Stomach smooth muscle (tissue), 2 donors: ENCODE results near the gene GPR42.

ENCODE experiments used
- H3K27ac ChIP-seq: one replicate; pipeline ENCODE4 v1.7.0; 2013; ENCODE audit warnings: mild to moderate bottlenecking, low read length, inconsistent platforms
- H3K27me3 ChIP-seq, 2 donors: one replicate each; pipeline ENCODE4 v1.7.0; 2013; ENCODE audit warnings: low read length in 2 of 2; ENCODE audit not compliant: insufficient read depth in 2 of 2, control insufficient read depth in 1 of 2
- H3K36me3 ChIP-seq, 2 donors: one replicate each; pipeline ENCODE4 v1.7.0; 2013; ENCODE audit warnings: low read length in 2 of 2; ENCODE audit not compliant: control insufficient read depth in 2 of 2, insufficient read depth in 2 of 2
- H3K4me1 ChIP-seq: one replicate; pipeline ENCODE4 v1.7.0; 2013; ENCODE audit warnings: low read length; ENCODE audit not compliant: control insufficient read depth, insufficient read depth
- H3K4me3 ChIP-seq, 2 donors: one replicate each; pipeline ENCODE4 v1.7.0; 2013; ENCODE audit warnings: low read length in 2 of 2
- H3K9ac ChIP-seq, 2 donors: one replicate each; pipeline ENCODE4 v1.7.0; 2013; ENCODE audit warnings: low read length in 2 of 2, mild to moderate bottlenecking in 1 of 2
- H3K9me3 ChIP-seq, 2 donors: one replicate each; pipeline ENCODE4 v1.7.0; 2013; ENCODE audit warnings: low read length in 2 of 2; ENCODE audit not compliant: control insufficient read depth in 2 of 2
- donor health status: healthy.
- donor health status: Pancreatic carcinoma.

GPR42 gene

DNA sequence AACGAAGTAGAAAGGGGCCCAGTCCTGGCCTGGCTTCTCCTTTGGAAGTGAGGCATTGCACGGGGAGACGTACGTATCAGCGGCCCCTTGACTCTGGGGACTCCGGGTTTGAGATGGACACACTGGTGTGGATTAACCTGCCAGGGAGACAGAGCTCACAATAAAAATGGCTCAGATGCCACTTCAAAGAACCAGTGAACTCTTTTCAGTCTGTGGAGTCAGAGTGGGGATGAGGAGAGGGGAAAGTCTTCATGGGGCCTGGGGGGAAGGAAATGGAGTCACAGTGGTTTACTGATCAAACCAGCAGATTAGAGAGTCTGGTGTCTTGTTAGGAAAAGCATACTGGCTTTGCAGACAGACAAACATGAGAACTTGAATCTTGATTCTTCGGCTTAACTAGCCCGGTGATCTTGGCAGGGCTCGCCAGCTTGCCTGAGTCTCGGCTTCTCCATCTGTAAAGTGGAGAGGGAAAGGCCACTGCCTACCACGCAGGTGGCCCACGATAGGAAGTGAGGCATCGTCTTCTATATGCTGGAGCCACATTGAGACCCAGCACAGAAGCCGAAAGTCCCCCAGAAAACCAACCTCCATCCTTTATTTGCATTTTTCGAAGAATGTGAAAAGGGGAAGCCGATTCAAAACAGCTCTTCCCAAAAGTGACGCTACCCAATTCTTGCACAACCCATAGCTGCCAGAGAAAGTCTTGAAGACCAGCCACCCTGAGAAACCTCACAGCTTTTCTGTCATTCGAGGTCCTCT lies 23.5 kb upstream of the GPR42 start, which contains the start of gene FFAR1:
TSS of gene FFAR1 (plus strand) at position 732 of the 759 bp plus-strand sequence. CDS start 3,650 bp downstream, outside the sequence.
- no peaks in the 10 kb centered on the region for H3K9me3 ChIP-seq
- no peak within 1 kb of the TSS for H3K9ac ChIP-seq
- peaks cover 4 to 9% of the 10 kb centered on the region in 2 donors for H3K27me3 ChIP-seq
- no peaks in the 10 kb centered on the region for H3K36me3 ChIP-seq
- H3K4me3 ChIP-seq = no peak within 1 kb of the TSS
- H3K27ac ChIP-seq = no peak within 1 kb of the TSS
- no peaks in the 10 kb centered on the region for H3K4me1 ChIP-seq

DNA sequence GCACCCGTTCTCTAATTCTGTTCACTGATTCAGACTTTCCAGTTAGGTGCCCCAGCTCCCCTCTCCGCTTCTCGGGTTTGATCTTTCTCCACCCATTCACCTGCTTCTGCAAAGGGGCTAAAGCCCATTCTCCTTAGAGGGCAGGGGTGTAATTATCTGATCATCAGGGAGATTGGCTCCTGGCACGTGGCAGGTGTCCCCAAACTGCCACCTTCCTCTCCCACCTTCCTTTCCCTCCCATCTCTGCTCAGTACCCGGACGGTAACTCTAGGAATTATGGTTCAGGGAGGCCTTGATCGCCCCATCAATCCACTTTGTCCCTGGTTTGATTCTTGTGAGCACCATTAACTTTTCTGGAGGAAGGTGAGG lies 23.0 kb upstream of the GPR42 start:
- H3K9me3 ChIP-seq = no peaks in the 10 kb centered on the region
- H3K4me1 ChIP-seq = no peaks in the 10 kb centered on the region
- H3K4me3 ChIP-seq = no peak overlapping the region
- no peaks in the 10 kb centered on the region for H3K36me3 ChIP-seq
- H3K27ac ChIP-seq = no peak overlapping the region
- H3K27me3 ChIP-seq = peaks cover 6 to 11% of the 10 kb centered on the region in 2 donors
- H3K9ac ChIP-seq = no peak overlapping the region

GRCh38 chr19:35348911-35349611 lies 21.8 kb upstream of the GPR42 start:
- peaks cover 6 to 11% of the 10 kb centered on the region in 2 donors for H3K27me3 ChIP-seq
- no peak overlapping the region for H3K9ac ChIP-seq
- H3K4me1 ChIP-seq = no peaks in the 10 kb centered on the region
- no peaks in the 10 kb centered on the region for H3K36me3 ChIP-seq
- H3K4me3 ChIP-seq = no peak overlapping the region
- no peak overlapping the region for H3K27ac ChIP-seq
- H3K9me3 ChIP-seq = no peaks in the 10 kb centered on the region

DNA sequence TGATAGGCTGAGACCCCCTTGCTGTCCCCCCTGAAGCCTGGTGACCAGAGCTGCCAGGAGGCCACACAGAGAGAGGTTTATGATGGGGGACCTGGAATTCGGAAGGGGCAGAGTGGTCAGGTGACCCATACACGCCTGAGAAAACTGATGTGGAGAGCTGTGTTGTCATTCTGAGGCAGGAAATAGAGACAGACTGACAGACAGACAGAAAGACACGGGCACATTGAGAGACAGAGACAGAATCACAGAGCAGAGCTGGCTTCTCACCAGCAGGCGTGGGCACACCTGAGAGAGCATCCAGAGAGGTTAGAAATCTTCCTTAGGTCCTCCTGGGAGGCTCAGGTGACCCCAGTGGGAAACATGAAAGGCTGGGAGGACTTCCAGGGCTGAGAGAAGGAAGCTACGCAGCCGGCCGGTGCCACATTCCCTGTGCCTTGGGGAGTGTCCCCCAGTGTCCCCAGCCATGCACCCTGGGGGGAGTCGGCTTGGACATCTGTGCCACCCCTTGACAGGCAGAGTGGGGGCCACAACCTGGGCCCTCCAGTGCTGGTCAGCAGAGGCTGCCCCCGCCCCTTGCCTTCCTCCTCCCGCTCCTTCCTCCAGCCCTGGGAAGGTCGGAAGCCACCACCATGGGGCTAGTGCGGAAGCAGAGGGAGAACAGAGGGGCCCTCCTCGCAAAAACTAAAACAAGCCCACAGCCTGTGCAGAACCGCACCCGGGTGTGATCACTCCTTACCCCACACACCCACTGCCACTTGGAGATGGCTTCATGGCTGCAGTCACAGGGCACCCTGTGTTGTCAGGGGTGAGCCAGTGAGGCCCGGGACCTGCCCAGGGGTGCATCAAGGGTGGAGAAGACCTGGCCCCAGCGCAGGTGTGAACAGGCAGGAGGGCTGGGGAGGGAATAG lies 21.0 kb upstream of the GPR42 start:
- no peak overlapping the region for H3K9ac ChIP-seq

DNA sequence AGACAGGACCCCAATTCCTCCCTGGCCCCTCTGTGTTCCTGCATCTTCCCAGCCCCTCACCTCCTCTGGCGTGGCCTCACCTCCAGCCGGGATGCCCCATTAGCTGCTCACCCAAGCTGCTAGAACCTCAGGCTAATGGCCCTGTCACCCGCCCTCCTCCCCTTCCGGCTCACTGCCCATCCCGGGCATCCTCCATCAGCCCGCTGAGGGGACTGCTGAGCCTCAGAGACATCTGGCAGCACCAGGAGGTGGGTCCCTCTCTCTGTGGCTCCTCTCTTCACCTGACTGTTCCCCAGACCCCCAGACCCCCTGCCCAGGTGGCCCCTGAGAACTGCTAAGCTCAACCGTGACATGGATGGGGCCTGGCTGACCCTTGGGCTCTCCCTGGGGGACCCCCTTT lies 20.3 kb upstream of the GPR42 start:
- H3K27me3 ChIP-seq = peaks cover 9 to 15% of the 10 kb centered on the region in 2 donors
- no peak overlapping the region for H3K9ac ChIP-seq

More for the DNA sequence above, 21.0 kb upstream of the GPR42 start:
- H3K4me1 ChIP-seq = no peaks in the 10 kb centered on the region
- no peaks in the 10 kb centered on the region for H3K9me3 ChIP-seq
- no peak overlapping the region for H3K4me3 ChIP-seq
- peaks cover 6 to 10% of the 10 kb centered on the region in 2 donors for H3K27me3 ChIP-seq
- no peak overlapping the region for H3K27ac ChIP-seq
- no peaks in the 10 kb centered on the region for H3K36me3 ChIP-seq

DNA sequence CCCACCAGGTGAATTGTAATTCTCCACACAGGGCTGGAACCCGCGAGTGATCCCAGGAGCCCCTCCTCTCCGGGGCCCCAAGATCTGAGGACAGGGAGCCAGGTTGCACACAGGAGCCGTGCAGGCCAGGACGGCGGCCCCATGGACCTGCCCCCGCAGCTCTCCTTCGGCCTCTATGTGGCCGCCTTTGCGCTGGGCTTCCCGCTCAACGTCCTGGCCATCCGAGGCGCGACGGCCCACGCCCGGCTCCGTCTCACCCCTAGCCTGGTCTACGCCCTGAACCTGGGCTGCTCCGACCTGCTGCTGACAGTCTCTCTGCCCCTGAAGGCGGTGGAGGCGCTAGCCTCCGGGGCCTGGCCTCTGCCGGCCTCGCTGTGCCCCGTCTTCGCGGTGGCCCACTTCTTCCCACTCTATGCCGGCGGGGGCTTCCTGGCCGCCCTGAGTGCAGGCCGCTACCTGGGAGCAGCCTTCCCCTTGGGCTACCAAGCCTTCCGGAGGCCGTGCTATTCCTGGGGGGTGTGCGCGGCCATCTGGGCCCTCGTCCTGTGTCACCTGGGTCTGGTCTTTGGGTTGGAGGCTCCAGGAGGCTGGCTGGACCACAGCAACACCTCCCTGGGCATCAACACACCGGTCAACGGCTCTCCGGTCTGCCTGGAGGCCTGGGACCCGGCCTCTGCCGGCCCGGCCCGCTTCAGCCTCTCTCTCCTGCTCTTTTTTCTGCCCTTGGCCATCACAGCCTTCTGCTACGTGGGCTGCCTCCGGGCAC lies 19.3 kb upstream of the GPR42 start:
- Histone ChIP-seq H3K27ac (no peak overlapping the region), H3K4me1 (no peaks in the 10 kb centered on the region), H3K27me3 (peaks cover 11 to 17% of the 10 kb centered on the region in 2 donors), H3K9me3 (no peaks in the 10 kb centered on the region), H3K36me3 (no peaks in the 10 kb centered on the region), H3K9ac (no peak overlapping the region), H3K4me3 (no peak overlapping the region)

More for the DNA sequence above, 20.3 kb upstream of the GPR42 start:
- no peaks in the 10 kb centered on the region for H3K4me1 ChIP-seq
- H3K4me3 ChIP-seq = no peak overlapping the region
- H3K36me3 ChIP-seq = no peaks in the 10 kb centered on the region
- H3K27ac ChIP-seq = no peak overlapping the region
- H3K9me3 ChIP-seq = no peaks in the 10 kb centered on the region

DNA sequence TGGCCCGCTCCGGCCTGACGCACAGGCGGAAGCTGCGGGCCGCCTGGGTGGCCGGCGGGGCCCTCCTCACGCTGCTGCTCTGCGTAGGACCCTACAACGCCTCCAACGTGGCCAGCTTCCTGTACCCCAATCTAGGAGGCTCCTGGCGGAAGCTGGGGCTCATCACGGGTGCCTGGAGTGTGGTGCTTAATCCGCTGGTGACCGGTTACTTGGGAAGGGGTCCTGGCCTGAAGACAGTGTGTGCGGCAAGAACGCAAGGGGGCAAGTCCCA lies 18.8 kb upstream of the GPR42 start:
- Histone ChIP-seq H3K27me3 (peaks cover 11 to 17% of the 10 kb centered on the region in 2 donors), H3K4me3 (no peak overlapping the region), H3K4me1 (no peaks in the 10 kb centered on the region), H3K9ac (no peak overlapping the region), H3K9me3 (no peaks in the 10 kb centered on the region), H3K27ac (no peak overlapping the region), H3K36me3 (no peaks in the 10 kb centered on the region)

DNA sequence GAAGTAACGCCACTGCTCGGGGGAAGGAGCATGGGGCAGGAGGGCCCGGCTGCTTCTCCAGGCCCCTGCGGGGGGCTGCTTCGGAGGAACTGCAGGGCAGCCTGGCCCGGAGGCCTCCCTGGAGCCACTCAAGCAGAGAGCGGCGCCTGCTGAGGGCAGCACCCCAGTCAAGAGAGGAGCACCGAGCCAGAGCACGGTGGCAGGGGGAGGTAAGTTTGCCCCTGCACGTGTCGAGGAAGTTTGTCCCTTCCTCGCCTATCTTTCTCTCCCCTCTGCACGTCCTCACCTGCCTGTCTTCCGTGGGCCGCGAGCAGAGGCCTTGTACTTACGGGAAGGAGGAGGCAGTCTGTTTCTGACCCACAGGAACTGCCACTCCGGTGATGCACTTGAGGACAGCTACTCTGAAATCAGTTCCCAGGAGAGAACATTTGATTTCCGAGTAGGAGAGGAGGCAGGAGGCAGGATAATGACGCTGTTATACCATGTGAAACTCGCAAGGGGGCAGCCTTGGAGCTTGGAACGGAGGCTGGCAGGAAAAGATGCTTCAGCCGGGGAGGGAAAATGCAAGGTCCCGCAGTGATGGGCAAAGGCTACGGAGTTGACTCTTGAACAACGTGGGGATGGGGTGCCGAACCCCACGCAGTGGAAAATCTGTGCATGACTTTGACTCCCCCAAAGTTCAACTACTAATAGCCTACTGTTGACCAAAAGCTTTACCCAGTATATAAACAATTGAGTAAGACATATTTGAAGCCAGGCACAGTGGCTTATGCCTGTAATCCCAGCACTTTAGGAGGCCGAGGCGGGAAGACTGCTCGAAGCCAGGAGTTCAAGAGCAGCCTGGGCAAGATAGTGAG lies 18.2 kb upstream of the GPR42 start:
- Histone ChIP-seq H3K4me3 (no peak overlapping the region), H3K9ac (no peak overlapping the region), H3K27me3 (peaks cover 11 to 17% of the 10 kb centered on the region in 2 donors), H3K36me3 (no peaks in the 10 kb centered on the region), H3K27ac (no peak overlapping the region), H3K4me1 (no peaks in the 10 kb centered on the region), H3K9me3 (no peaks in the 10 kb centered on the region)

- Histone ChIP-seq H3K27ac (no peak overlapping the region), H3K9ac (no peak overlapping the region), H3K4me1 (no peaks in the 10 kb centered on the region), H3K9me3 (no peaks in the 10 kb centered on the region), H3K36me3 (no peaks in the 10 kb centered on the region), H3K27me3 (peaks cover 11 to 21% of the 10 kb centered on the region in 2 donors), H3K4me3 (no peak overlapping the region)
These were observed 17.2 kb upstream of the GPR42 start for GRCh38 chr19:35353635-35354034.
